HEK293 (cell line): ENCODE measurements around the gene METTL25B.

Source experiments
- CTCF ChIA-PET: fragments of 350-600 bp; formaldehyde crosslinking; extraction: SDS; loops from one replicate; lab custom pipeline; 2021; ENCODE audit warnings: antibody characterized with exemption; lab: Yijun Ruan, JAX
- POLR2A ChIA-PET: fragments of 300-600 bp; formaldehyde crosslinking; extraction: SDS; loops from one replicate; lab custom pipeline; 2020; ENCODE audit warnings: antibody characterized with exemption, inconsistent platforms; lab: Yijun Ruan, JAX
- H3K27ac ChIP-seq: fragments of 200-500 bp; sonication (Bioruptor generic); 2 replicates; pipeline ENCODE4 v1.5.1; 2014; ENCODE audit warnings: low read depth, low read length, control low read depth, inconsistent platforms; ENCODE audit errors: extremely low read depth
- H3K36me3 ChIP-seq, 2 experiments: fragments of 200-500 bp in 1 of 2; sonication (Bioruptor generic) in 1 of 2; 1 replicate in 1 of 2; 2 replicates in 1 of 2; pipeline ENCODE4 v1.5.1; 2014 to 2017; ENCODE audit warnings: inconsistent platforms in 2 of 2, low read length in 2 of 2; ENCODE audit not compliant: control insufficient read depth in 2 of 2, insufficient read depth in 1 of 2
- H3K4me1 ChIP-seq: fragments of 200-500 bp; sonication (Bioruptor generic); 2 replicates; pipeline ENCODE4 v1.5.1; 2014; ENCODE audit warnings: mild to moderate bottlenecking, low read length, inconsistent platforms; ENCODE audit not compliant: control insufficient read depth, insufficient read depth
- H3K4me3 ChIP-seq: 2 replicates; pipeline ENCODE4 v1.5.1; 2011; ENCODE audit warnings: low read depth, mild to moderate bottlenecking, control low read depth, low read length, moderate library complexity
- H3K9me3 ChIP-seq: fragments of 200-500 bp; sonication (Bioruptor generic); 2 replicates; pipeline ENCODE4 v1.5.1; 2014; ENCODE audit warnings: low read depth, low read length, inconsistent platforms; ENCODE audit not compliant: control insufficient read depth, insufficient read depth
- BCL11B ChIP-seq: fragments of 450-650 bp; formaldehyde crosslinking; IDR thresholded peaks from 2 replicates; pipeline ENCODE4 v1.5.1; 2016; ENCODE audit warnings: low read depth, missing biosample characterization, missing genetic modification characterization
- HOXA7 ChIP-seq: sonication (generic); formaldehyde crosslinking; IDR thresholded peaks from 2 replicates; pipeline ENCODE4 v1.8.1; 2022; ENCODE audit warnings: missing genetic modification reagents, borderline replicate concordance
- OSR2 ChIP-seq: fragments of 450-650 bp; formaldehyde crosslinking; IDR thresholded peaks from 2 replicates; pipeline ENCODE4 v1.5.1; 2016; ENCODE audit warnings: missing biosample characterization, missing genetic modification characterization
- PATZ1 ChIP-seq: fragments of 450-650 bp; formaldehyde crosslinking; IDR thresholded peaks from 2 replicates; pipeline ENCODE4 v1.5.1; 2016; ENCODE audit warnings: missing biosample characterization, missing genetic modification characterization
- PRDM1 ChIP-seq: fragments of 450-650 bp; formaldehyde crosslinking; IDR thresholded peaks from 2 replicates; pipeline ENCODE4; 2016; ENCODE audit warnings: missing biosample characterization, missing genetic modification characterization
- REPIN1 ChIP-seq: fragments of 450-650 bp; formaldehyde crosslinking; IDR thresholded peaks from 2 replicates; pipeline ENCODE4 v1.5.1; 2017; ENCODE audit warnings: missing biosample characterization, missing genetic modification characterization, low read depth
- SCRT1 ChIP-seq: fragments of 450-650 bp; formaldehyde crosslinking; IDR thresholded peaks from 2 replicates; pipeline ENCODE4 v1.5.1; 2016; ENCODE audit warnings: missing biosample characterization, missing genetic modification characterization, borderline replicate concordance
- SP2 ChIP-seq: fragments of 450-650 bp; formaldehyde crosslinking; IDR thresholded peaks from 2 replicates; pipeline ENCODE4 v1.5.1; 2016; ENCODE audit warnings: missing biosample characterization, missing genetic modification characterization
- SP7 ChIP-seq: fragments of 450-650 bp; formaldehyde crosslinking; IDR thresholded peaks from 2 replicates; pipeline ENCODE4 v1.5.1; 2016; ENCODE audit warnings: missing biosample characterization, missing genetic modification characterization
- YY1 ChIP-seq: fragments of 450-650 bp; formaldehyde crosslinking; IDR thresholded peaks from 2 replicates; pipeline ENCODE4 v1.5.1; 2018; ENCODE audit warnings: missing biosample characterization, missing genetic modification characterization
- ZBTB21 ChIP-seq: fragments of 450-650 bp; formaldehyde crosslinking; IDR thresholded peaks from 2 replicates; pipeline ENCODE4 v1.5.1; 2017; ENCODE audit warnings: missing biosample characterization, missing genetic modification characterization
- ZBTB48 ChIP-seq: fragments of 450-650 bp; formaldehyde crosslinking; IDR thresholded peaks from 2 replicates; pipeline ENCODE4 v1.5.1; 2016; ENCODE audit warnings: missing biosample characterization, missing genetic modification characterization
- ZBTB7A ChIP-seq: fragments of 450-650 bp; formaldehyde crosslinking; IDR thresholded peaks from 2 replicates; pipeline ENCODE4 v1.5.1; 2016; ENCODE audit warnings: low read depth, missing biosample characterization, missing genetic modification characterization
- ZBTB8A ChIP-seq: fragments of 450-650 bp; formaldehyde crosslinking; IDR thresholded peaks from 2 replicates; pipeline ENCODE4 v1.5.1; 2016; ENCODE audit warnings: missing biosample characterization, missing genetic modification characterization
- ZFHX2 ChIP-seq: fragments of 450-650 bp; formaldehyde crosslinking; conservative IDR thresholded peaks from 2 replicates; pipeline ENCODE4 v1.5.1; 2016; ENCODE audit warnings: missing biosample characterization, missing genetic modification characterization
- ZIC2 ChIP-seq: fragments of 450-650 bp; formaldehyde crosslinking; IDR thresholded peaks from 2 replicates; pipeline ENCODE4 v1.5.1; 2016; ENCODE audit warnings: missing biosample characterization, missing genetic modification characterization
- ZNF121 ChIP-seq: fragments of 450-650 bp; formaldehyde crosslinking; IDR thresholded peaks from 2 replicates; pipeline ENCODE4 v1.5.1; 2016; ENCODE audit warnings: missing biosample characterization, missing genetic modification characterization
- ZNF202 ChIP-seq: fragments of 450-650 bp; formaldehyde crosslinking; IDR thresholded peaks from 2 replicates; pipeline ENCODE4 v1.5.1; 2016; ENCODE audit warnings: missing biosample characterization, missing genetic modification characterization, borderline replicate concordance
- ZNF221 ChIP-seq: fragments of 450-650 bp; formaldehyde crosslinking; IDR thresholded peaks from 2 replicates; pipeline ENCODE4 v1.5.1; 2017; ENCODE audit warnings: missing biosample characterization, missing genetic modification characterization, borderline replicate concordance
- ZNF274 ChIP-seq, 2 experiments: fragments of 200-500 bp in 1 of 2; fragments of 450-650 bp in 1 of 2; sonication (Bioruptor generic) in 1 of 2; formaldehyde crosslinking in 1 of 2; IDR thresholded peaks; 2 replicates each; pipeline versions ENCODE4 v1.5.1 to v1.6.1; 2014 to 2016; ENCODE audit warnings: borderline replicate concordance in 1 of 2, inconsistent platforms in 1 of 2, low read length in 1 of 2, missing biosample characterization in 1 of 2, missing genetic modification characterization in 1 of 2
- ZNF280C ChIP-seq: fragments of 450-650 bp; formaldehyde crosslinking; IDR thresholded peaks from 2 replicates; pipeline ENCODE4 v1.5.1; 2016; ENCODE audit warnings: missing biosample characterization, missing genetic modification characterization
- ZNF311 ChIP-seq: fragments of 450-650 bp; formaldehyde crosslinking; IDR thresholded peaks from 2 replicates; pipeline ENCODE4 v1.5.1; 2017; ENCODE audit warnings: missing biosample characterization, missing genetic modification characterization, borderline replicate concordance
- ZNF335 ChIP-seq: fragments of 450-650 bp; formaldehyde crosslinking; conservative IDR thresholded peaks from 2 replicates; pipeline ENCODE4 v1.5.1; 2016; ENCODE audit warnings: missing biosample characterization, missing genetic modification characterization
- ZNF341 ChIP-seq: fragments of 450-650 bp; formaldehyde crosslinking; IDR thresholded peaks from 2 replicates; pipeline ENCODE4; 2016; ENCODE audit warnings: low read depth, missing biosample characterization, missing genetic modification characterization
- ZNF362 ChIP-seq: fragments of 450-650 bp; formaldehyde crosslinking; IDR thresholded peaks from 2 replicates; pipeline ENCODE4 v1.5.1; 2016; ENCODE audit warnings: missing biosample characterization, missing genetic modification characterization
- ZNF394 ChIP-seq: fragments of 450-650 bp; formaldehyde crosslinking; IDR thresholded peaks from 2 replicates; pipeline ENCODE4 v1.5.1; 2016; ENCODE audit warnings: missing biosample characterization, missing genetic modification characterization, mild to moderate bottlenecking, moderate library complexity, borderline replicate concordance
- ZNF423 ChIP-seq: fragments of 450-650 bp; formaldehyde crosslinking; IDR thresholded peaks from 2 replicates; pipeline ENCODE4 v1.5.1; 2016; ENCODE audit warnings: missing biosample characterization, missing genetic modification characterization
- ZNF514 ChIP-seq: fragments of 450-650 bp; formaldehyde crosslinking; IDR thresholded peaks from 2 replicates; pipeline ENCODE4 v1.5.1; 2016; ENCODE audit warnings: missing biosample characterization, missing genetic modification characterization
- ZNF624 ChIP-seq: fragments of 450-650 bp; formaldehyde crosslinking; IDR thresholded peaks from 2 replicates; pipeline ENCODE4 v1.5.1; 2017; ENCODE audit warnings: missing biosample characterization, missing genetic modification characterization
- ZSCAN23 ChIP-seq: fragments of 450-650 bp; formaldehyde crosslinking; IDR thresholded peaks from 2 replicates; pipeline ENCODE4 v1.5.1; 2016; ENCODE audit warnings: missing biosample characterization, missing genetic modification characterization
- ZSCAN5A ChIP-seq: fragments of 450-650 bp; formaldehyde crosslinking; IDR thresholded peaks from 2 replicates; pipeline ENCODE4 v1.5.1; 2016; ENCODE audit warnings: missing biosample characterization, missing genetic modification characterization

Gene METTL25B

GRCh38 chr1:156750711-156751450, 22.6 kb downstream of the METTL25B start:
- peak overlapping the region; percentile 87 for H3K4me3 ChIP-seq
- ChIA-PET POLR2A (interaction anchor here (1.2 to 3.2 kb wide), 11 partner anchors 8 to 89 kb away, joined by 4 to 63 read pairs (median 6); partner anchors contain the start of genes ISG20L2, METTL25B, MRPL24 and PRCC), CTCF (interaction anchor here (0.8 to 2.5 kb wide), 3 partner anchors 25 to 141 kb away, joined by 3 to 9 read pairs (median 3); no protein-coding TSS in a partner anchor)
- peak overlapping the region; percentile 95 for H3K27ac ChIP-seq
- H3K4me1 ChIP-seq, result peaks cover 11% of the 10 kb centered on the region; the same call in 1 of the 2 replicates
- H3K36me3 ChIP-seq, result peaks cover 0 to 9% of the 10 kb centered on the region in 2 experiments; a peak in 1 of 3 replicates
- no peaks in the 10 kb centered on the region for H3K9me3 ChIP-seq
- TF ChIP-seq ZBTB8A (tag by site-specific recombination) (peak; percentile 5; the same call in 1 of the 2 replicates), PRDM1 (tag by site-specific recombination) (no peak), SCRT1 (tag by site-specific recombination) (no peak), HOXA7 (CRISPR knock-in tag) (no peak), ZNF121 (tag by site-specific recombination) (no peak), ZNF335 (tag by site-specific recombination) (0 out of 2 replicates have a peak, but pooled peaks have one; percentile 4), OSR2 (tag by site-specific recombination) (no peak), ZBTB7A (0 out of 2 replicates have a peak, but pooled peaks have one; percentile 55), ZNF423 (tag by site-specific recombination) (no peak), REPIN1 (tag by site-specific recombination) (no peak), ZNF362 (tag by site-specific recombination) (no peak), SP7 (tag by site-specific recombination) (0 out of 2 replicates have a peak, but pooled peaks have one; percentile 6), PATZ1 (peak; percentile 74), ZNF341 (tag by site-specific recombination) (peak; percentile 71), ZIC2 (tag by site-specific recombination) (peak; percentile 45; the same call in 1 of the 2 replicates), ZSCAN5A (0 out of 2 replicates have a peak, but pooled peaks have one; percentile 15), BCL11B (tag by site-specific recombination) (no peak), ZNF394 (tag by site-specific recombination) (no peak), ZNF202 (no peak), ZNF514 (tag by site-specific recombination) (no peak), YY1 (tag by site-specific recombination) (0 out of 2 replicates have a peak, but pooled peaks have one; percentile 46), ZNF221 (tag by site-specific recombination) (no peak), ZFHX2 (tag by site-specific recombination) (peak; percentile 89), ZSCAN23 (tag by site-specific recombination) (no peak), ZNF311 (tag by site-specific recombination) (no peak), ZBTB21 (no peak), ZBTB48 (tag by site-specific recombination) (peak; percentile 48; the same call in 1 of the 2 replicates), ZNF280C (tag by site-specific recombination) (no peak), ZNF624 (tag by site-specific recombination) (no peak), SP2 (tag by site-specific recombination) (peak; percentile 32), ZNF274 (IDR thresholded peaks at IDR 0.05; ENCODE audit: low read length) (no peak), ZNF274 (tag by site-specific recombination; IDR thresholded peaks at IDR 0.05; ENCODE audit: borderline replicate concordance) (no peak)
